ENCODE results near the gene TEX36. TPM values are rescaled to one million over a fixed set of nuclear protein-coding genes. Genes with fewer than 3 reads are reported as not detected.
"Not testable (repeated sequence)": the region's sequence is repeated elsewhere in the genome, so short reads cannot be mapped to it uniquely, and the experiment has no call there.

The TEX36 gene
- polyA plus RNA-seq, 1 donor = not detected

DNA sequence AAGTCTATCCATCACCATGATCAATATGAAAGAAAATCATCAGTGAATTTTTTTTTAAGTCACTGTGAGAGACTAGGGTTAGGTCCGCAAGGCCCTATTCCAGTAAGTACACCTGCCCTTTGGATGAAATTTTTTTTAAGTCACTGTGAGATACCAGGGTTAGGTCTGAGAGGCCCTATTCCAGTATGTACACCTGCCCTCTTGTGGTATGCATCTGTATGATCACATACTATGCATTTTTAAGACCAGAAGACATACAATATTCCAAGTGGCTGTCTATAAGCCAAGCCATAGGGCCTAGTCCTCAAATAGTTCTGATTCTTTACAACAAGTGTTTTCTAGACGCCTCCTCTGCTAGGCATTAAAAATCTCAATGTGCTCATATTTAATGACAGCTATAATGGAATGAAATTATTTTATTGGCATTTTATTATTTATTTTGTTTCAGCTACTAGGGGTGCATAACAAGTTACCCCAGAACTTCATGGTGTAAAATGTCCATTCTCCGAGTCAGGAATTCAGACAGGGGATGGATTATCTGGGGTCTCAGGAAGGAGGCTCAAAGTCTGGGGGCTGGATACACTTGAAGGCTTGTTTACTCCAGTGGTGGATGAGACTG is 53.1 kb downstream of the TEX36 start:
- no peak for DNase-seq

DNA sequence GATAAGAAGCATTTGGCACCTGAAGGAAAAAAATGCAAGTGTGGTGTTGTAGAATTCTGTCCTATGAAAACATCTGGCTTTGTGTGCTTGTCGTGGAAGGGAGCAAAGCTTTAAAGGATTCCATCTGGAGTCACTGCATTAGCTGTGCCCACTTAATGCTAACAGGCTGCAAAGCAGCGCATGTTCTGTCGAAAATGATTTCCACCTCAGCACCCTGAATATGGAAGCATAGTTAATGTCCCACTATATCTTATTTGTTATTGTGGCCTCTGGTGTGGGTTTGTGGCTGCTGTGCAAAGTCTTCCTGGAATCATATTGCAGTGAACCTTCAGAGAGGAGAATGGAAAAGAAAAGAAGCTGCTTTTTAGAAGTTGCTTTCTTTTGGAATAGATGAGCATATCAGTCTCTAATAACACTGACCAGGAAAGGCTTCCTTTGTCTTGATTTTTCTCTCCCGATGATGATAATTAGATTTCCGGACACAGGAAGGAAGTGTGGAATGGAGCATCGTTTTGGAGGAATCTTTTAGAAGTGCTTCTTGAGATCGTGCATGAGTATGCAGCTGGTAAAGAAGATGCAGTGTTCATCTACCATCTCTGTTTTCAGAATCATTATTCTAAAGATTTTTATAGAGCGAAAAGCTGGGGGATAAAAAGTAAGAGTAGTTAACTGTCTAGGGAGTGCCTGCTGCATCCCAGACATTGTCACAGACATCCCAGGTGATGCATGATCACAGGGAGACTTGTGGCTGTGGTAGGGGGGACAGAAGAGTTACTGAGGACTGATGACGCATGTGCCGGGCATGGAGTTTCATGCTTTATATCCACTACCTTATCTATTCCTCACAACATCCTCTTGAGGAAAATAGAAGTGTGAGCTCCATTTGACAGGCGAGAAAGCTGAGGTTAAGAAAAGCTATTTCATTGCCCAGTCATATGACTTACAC is 54.6 kb downstream of the TEX36 start:
- DNase-seq = no peak

DNA sequence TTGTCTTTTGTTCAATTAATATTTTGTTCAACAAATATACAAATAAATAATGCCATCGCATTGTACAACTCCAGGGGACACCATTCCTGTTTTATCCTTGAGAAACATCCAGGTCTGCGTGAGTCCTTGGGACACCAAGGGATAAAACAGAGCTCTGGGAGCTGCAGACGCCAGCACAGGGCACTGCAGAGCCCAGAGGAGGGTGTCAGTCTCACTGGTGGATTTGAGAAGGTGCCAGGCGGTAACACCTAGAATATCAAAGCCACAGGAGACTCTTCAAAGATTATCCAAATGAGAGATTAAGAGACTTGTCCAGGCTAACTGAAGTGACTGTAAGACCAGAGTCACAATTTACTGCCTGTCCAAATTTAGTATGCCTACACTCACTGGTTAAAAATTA is 55.3 kb downstream of the TEX36 start:
- DNase-seq = no peak

DNA sequence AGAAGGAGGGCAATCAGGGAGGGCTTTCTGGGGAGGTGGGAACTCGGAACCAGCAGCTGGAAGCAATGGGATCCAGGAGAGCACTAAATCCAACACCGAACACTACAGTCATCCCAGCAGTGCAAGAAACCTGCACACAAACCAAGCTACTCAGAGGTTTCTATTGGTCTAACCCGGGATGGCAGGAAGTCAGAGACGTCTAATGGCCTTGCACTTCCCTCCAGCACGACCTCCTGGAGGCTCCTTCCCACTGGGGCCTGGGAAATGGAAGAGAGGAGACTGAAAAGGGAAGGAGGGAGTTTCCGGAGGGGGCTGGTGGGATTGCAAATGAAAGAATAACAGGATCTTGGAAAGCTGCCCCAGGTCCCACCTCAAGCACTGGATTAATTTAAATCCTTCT is 56.3 kb downstream of the TEX36 start:
- no peak for DNase-seq

DNA sequence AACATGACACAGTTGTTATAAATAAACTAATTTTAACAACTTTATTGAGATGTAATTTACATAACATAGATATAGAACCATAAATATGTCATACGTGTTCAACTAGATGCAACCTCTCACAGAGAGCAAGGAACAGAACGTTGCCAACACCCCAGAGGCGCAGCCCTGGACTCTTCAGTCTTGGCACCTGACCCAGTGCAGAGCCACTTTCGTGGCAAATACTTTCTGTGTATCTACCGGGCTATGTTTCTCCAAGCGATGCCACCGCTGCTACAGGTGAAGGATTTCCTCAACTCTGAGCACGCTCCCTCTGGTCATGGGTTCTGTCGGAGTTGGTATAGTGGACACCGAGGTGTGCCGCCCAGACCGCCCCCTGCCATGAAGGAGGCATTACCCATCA is 57.4 kb downstream of the TEX36 start:
- DNase-seq = no peak

DNA sequence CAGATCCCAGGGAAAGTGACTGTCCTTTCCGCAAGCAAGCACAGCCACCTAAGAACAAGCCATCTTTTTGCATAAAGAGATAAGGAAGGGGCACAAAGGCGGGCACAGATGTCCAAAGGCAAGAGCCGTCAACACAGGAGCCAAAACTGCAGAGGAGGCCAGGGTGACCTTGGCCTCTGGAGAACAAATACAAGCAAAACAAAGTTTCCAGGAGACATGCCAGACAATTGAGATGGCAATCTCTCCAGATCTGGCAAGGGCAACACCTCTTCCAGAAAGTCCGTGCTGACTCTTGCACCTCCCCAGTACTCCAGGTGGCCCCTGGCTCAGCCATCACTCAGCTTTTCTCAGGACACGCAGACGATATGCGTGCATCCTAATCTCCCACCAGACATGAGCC is 58.2 kb downstream of the TEX36 start:
- DNase-seq = no peak

DNA sequence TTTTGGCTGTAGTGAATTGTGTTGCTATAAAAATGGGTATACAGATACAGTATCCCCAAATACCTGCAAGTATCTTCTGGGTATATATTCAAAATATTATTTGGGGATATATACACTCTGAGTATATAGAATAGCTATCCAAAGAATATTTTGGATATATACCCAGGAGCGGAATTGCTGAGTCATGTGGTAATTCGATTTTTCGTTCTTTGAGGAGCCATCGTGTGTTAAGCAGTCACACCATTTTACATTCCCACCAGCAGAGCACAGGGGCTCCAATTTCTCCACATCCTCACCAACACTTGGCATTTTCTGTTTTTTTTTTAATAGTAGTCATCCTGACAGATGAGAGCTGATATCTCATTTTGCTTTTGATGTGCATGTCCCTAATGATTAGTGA is 61.9 kb downstream of the TEX36 start:
- no peak for DNase-seq

DNA sequence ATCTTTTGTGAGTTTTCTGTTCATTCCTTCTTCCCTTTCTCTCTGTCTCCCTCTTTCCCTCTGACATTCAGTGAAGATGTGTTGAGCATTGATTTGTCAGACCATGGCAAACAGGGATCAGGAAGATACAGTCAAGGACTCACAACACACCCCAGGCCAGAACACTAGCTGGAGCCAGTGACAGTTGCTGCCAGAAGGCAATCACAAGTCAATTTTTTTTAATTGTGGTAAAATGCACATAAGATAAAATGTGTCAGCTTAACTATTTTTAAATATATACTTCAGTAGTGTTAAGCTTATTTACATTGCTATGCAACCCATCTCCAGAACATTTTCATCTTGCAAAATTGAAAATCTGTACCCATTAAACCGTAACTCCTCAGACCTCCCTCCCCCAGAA is 62.6 kb downstream of the TEX36 start:
- DNase-seq = no peak

DNA sequence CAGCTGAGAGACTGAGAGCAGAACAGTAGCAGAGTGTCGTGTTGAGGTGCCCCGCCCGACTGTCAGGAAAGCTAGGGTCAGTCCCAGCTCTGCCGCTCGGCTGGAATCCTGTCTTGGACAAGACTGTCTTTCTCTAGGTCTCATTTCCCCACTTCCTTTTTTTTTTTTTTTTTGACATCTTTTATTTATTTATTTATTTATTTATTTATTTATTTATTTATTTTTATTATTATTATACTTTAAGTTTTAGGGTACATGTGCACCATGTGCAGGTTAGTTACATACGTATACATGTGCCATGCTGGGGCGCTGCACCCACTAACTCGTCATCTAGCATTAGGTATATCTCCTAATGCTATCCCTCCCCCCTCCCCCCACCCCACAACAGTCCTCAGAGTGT is 69.9 kb downstream of the TEX36 start:
- not testable (repeated sequence) for DNase-seq

DNA sequence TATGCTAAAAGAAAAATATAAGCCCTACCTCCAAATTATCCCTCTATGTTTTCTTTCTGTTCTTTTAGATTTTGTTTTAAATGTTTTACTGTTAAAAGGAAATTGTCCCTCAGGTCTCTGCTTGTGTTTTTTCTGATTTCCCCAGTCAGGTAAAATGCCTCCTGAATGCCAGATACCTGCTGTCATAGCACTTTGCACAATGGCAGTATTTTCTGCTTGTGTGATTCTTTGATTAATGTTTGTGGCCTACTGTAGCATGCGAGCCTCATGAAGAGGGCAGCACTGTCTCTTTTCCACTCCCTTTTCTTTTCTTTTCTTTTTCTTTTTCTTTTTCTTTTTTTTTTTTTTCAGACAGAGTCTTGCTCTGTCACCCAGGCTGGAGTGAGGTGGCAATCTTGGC is 71.2 kb downstream of the TEX36 start:
- no peak for DNase-seq

DNA sequence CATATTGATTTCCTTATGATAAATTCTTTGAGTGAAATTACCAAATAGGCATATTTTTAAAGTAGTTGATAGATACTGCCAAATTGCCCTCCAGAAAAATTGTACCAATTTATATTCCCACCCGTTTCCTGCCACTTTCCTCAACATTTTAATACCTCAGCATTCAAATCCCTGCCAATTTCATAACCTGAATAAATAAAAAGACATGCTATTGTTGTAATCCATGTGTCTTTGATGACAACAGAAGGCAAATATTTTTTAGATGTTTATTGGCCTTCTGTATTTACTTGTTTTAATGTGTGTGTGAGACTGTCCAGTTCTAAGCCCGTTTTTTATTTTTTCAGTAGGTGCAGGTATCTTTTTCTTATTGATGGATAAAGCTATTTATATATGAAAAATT is 71.7 kb downstream of the TEX36 start:
- DNase-seq = no peak

DNA sequence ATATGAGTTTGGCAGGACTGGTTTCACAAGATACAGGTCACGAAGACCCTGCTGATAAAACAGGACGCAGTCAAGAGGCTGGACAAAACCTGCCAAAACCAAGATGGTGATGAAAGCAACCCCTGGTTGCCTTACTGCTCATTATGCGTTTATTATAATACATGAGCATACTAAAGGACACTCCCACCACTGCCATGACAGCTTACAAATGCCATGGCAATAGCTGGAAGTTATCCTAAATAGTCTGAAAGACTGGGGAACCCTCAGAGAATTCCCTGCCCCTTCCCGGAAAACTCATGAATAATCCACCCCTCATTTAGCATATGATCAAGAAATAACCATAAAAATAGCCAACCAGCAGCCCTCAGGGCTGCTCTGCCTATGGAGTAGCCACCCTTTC is 73.1 kb downstream of the TEX36 start:
- DNase-seq = no peak

DNA sequence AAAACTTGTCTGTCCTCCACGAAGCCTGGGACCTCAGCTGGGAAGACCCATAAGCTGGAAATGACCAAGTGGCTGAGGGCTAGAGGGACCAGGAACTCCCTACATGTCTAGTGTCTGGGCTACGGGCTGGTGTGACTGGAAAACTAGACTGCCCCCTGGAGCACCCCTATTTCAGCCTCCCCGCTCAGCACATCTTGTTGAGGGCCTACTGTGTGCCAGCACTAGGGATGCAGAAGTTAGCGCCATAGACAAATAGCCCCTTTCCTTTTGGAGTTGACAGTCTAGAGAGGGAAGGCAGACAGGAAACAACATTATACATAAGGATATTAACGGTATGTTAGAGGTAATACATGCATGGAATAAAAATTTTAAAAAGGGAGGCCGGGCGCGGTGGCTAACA is 74.5 kb downstream of the TEX36 start:
- no peak for DNase-seq

DNA sequence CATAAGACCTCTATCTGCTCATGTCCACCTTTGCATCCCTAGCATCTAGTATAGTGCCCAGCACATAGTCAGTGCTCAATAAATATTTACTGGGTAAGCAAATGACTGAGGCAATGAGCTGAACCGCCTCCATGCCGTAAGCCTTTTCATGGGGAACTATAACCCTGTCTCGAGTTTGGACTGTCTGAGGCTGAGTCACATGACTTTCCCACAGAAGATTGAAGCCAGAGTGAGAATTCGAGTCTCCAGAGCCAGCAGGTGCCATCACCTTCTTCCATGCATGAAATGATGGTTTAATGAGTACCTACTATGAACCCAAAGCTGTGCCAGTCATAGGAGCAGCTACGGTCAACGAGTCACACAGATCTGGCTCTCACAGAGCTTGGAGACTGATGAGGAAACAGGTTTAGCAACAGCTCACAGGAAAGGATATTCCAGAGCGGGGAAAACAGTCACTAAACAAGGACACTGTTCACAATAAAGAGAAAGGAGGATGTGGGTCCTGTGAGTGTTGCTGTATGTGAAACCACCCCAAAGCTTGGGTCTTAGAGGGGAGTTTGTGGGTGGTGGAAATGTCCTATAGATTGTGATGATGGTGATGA is 75.2 kb downstream of the TEX36 start:
- no peak for DNase-seq

DNA sequence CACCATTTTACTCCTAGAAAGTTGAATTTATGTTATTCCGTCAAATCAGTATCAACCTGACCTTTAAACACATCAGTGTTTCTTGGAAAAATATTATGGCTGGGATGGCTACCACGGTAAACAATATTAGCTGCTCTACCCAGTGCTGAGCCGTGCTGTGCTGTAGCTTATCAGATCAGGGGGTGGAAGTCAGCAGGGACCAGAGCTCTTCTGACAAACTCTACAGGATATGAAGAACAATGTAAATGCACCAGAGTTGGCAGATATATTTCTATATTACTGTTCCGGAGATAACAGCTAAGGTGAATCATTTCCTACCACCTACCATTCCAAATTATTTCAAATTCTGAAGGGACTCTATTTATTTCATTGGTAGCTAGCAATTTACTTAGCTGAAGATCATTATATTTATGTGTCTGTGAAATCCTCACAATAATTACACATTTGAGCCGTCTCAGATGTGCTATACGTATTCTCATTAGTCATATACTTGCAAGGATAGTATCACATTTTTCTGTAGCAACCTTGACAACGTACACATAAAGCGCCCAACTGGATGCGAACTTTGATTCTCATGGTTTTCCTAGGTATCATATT is 76.5 kb downstream of the TEX36 start:
- DNase-seq = no peak

Other genes with a start within 250 kb of the TEX36 start
- gene EDRF1, start 36.5 kb upstream of the TEX36 start, polyA plus RNA-seq (ENCODE audit: insufficient read length) = 17.4 TPM
- 0.27 TPM for gene MMP21, start 92.7 kb upstream of the TEX36 start, polyA plus RNA-seq (ENCODE audit: insufficient read length)
- 45.4 TPM for gene UROS, start 140.1 kb upstream of the TEX36 start, polyA plus RNA-seq (ENCODE audit: insufficient read length)
- gene BCCIP, start 140.4 kb upstream of the TEX36 start, polyA plus RNA-seq (ENCODE audit: insufficient read length) = 54.3 TPM
- 19.1 TPM for gene DHX32, start 198.1 kb upstream of the TEX36 start, polyA plus RNA-seq (ENCODE audit: insufficient read length)
- 0.56 TPM for gene FANK1, start 213.4 kb upstream of the TEX36 start, polyA plus RNA-seq (ENCODE audit: insufficient read length)

Data from hindlimb muscle (tissue), 1 donor.